ENCODE data around the gene NDUFA8. TPM values are rescaled to one million over a fixed set of nuclear protein-coding genes. Genes with fewer than 3 reads are reported as not detected.
A peak's percentile ranks its signal among the peaks of the same experiment; 100 is the strongest.

Gene NDUFA8
- total and polyA plus RNA-seq, 2 experiments from 2014 or later: 36.6 to 144 TPM

DNA sequence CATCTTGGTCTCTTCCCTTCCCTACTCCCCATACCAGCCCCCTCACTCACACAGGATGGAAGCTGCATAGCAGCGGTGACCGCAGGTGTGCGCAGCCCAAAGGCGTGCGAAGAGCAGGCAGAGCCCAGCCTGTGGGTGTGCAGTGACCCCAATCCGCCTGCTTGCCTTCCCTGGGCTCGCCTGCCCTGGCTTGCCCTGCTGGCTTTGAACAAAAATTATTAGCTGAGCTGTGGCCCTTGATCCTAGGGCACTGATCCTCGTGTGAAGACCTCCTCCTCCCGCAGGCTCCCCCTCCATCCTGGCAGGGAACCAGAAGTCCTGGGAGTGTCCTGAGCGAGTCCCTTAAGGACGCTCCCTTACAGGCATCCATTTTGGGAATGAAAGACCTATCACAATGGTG, 32.0 kb upstream of the NDUFA8 start:
- Mint-ChIP-seq H3K27ac (no peak overlapping the region), H3K27me3 (ENCODE audit: insufficient read depth, low read depth, poor library complexity) (peaks cover 7% of the 10 kb centered on the region), H3K4me3 (no peak overlapping the region), H3K9me3 (no peaks in the 10 kb centered on the region; the same call in 2 of the 3 replicates), H3K36me3 (ENCODE audit: low read depth) (no peaks in the 10 kb centered on the region; the same call in 2 of the 3 replicates), H3K4me1 (peaks cover 19% of the 10 kb centered on the region)
- peak; percentile 67 for ATAC-seq
- Histone ChIP-seq H3F3A (replicated peaks; ENCODE audit: low read depth) (no peaks in the 10 kb centered on the region), H3K9me2 (ENCODE audit: insufficient read depth) (no peaks in the 10 kb centered on the region), H2AFZ (peak overlapping the region; percentile 74), H4K20me1 (replicated peaks; ENCODE audit: insufficient read depth) (no peaks in the 10 kb centered on the region), H3K4me1 (ENCODE audit: insufficient read depth) (peaks cover 4% of the 10 kb centered on the region; the same call in 1 of the 2 replicates), H3K27ac (ENCODE audit: low read depth) (no peak overlapping the region), H3K4me2 (no peak overlapping the region), H3K27me3 (ENCODE audit: insufficient read depth) (no peaks in the 10 kb centered on the region), H3K36me3 (ENCODE audit: insufficient read depth) (no peaks in the 10 kb centered on the region), H3K4me3 (no peak overlapping the region), H3K79me2 (replicated peaks; ENCODE audit: insufficient read depth) (no peaks in the 10 kb centered on the region)
- DNase-seq (ENCODE audit: low spot score): no peak
- no peak for TF ChIP-seq JUNB (IDR thresholded peaks at IDR 0.05; ENCODE audit: unreplicated experiment)
- TF ChIP-seq ZNF462 (CRISPR knock-in tag; IDR thresholded peaks at IDR 0.05): no peak
- TF ChIP-seq ETS1 (IDR thresholded peaks at IDR 0.05): no peak
- no peak for TF ChIP-seq CREB1 (CRISPR knock-in tag; IDR thresholded peaks at IDR 0.05; ENCODE audit: low read depth)
- TF ChIP-seq EZH2 (IDR thresholded peaks at IDR 0.05; ENCODE audit: low read depth, unreplicated experiment): no peak
- no peak for TF ChIP-seq NANOG (IDR thresholded peaks at IDR 0.05; ENCODE audit: borderline replicate concordance)
- no peak for TF ChIP-seq REST (IDR thresholded peaks at IDR 0.05; ENCODE audit: unreplicated experiment)
- TF ChIP-seq EZH2phosphoT487 (IDR thresholded peaks at IDR 0.05; ENCODE audit: unreplicated experiment): no peak
- TF ChIP-seq, protein P1, sequence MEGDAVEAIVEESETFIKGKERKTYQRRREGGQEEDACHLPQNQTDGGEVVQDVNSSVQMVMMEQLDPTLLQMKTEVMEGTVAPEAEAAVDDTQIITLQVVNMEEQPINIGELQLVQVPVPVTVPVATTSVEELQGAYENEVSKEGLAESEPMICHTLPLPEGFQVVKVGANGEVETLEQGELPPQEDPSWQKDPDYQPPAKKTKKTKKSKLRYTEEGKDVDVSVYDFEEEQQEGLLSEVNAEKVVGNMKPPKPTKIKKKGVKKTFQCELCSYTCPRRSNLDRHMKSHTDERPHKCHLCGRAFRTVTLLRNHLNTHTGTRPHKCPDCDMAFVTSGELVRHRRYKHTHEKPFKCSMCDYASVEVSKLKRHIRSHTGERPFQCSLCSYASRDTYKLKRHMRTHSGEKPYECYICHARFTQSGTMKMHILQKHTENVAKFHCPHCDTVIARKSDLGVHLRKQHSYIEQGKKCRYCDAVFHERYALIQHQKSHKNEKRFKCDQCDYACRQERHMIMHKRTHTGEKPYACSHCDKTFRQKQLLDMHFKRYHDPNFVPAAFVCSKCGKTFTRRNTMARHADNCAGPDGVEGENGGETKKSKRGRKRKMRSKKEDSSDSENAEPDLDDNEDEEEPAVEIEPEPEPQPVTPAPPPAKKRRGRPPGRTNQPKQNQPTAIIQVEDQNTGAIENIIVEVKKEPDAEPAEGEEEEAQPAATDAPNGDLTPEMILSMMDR (conservative IDR thresholded peaks at IDR 0.05; ENCODE audit: low read depth in 2 of 2): no peak
- no peak for TF ChIP-seq ZNF331 (CRISPR knock-in tag; IDR thresholded peaks at IDR 0.05; ENCODE audit: low read depth)
- no peak for TF ChIP-seq STAT1 (IDR thresholded peaks at IDR 0.05; ENCODE audit: unreplicated experiment)
- TF ChIP-seq ZNF114 (CRISPR knock-in tag; IDR thresholded peaks at IDR 0.05): no peak

Data from GM23338 (cell line).